ENCODE data around the gene KCNJ4. TPM values are rescaled to one million over a fixed set of nuclear protein-coding genes. Genes with fewer than 3 reads are reported as not detected.
"Not testable (repeated sequence)": the region's sequence is repeated elsewhere in the genome, so short reads cannot be mapped to it uniquely, and the experiment has no call there.

Gene KCNJ4
- polyA plus RNA-seq, 1 donor (not counting 4 experiments of a cell fraction or from before 2014, with no cell fraction given) = not detected

DNA sequence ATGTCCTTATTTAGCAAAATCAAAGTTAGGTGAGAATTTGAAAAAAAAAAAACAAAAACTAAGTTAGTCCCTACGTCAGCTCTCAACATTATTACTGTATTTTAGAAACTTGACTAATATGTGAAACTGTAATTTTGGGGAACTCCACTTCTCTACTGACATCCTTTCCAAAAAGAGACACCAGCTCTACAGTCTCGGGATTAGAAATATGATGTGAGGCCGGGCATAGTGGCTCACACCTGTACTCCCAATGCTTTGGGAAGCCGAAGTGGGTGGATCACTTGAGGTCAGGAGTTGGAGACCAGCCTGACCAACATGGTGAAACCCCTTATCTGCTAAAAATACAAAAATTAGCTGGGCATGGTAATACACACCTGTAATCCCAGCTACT lies 65.6 kb downstream of the KCNJ4 start:
- FAIRE-seq; H3K4me3 ChIP-seq (ENCODE audit: control insufficient read depth in 2 of 3, extremely low read depth in 1 of 3, insufficient read depth in 2 of 3, low read depth in 1 of 3, low read length in 3 of 3); H3K4me2 ChIP-seq (ENCODE audit: control insufficient read depth, extremely low read depth, insufficient read depth, low read depth, low read length); H3K9me3 ChIP-seq (ENCODE audit: control insufficient read depth, low read depth, low read length); H4K20me1 ChIP-seq (ENCODE audit: control insufficient read depth, extremely low read depth, insufficient read depth, low read length); H3K36me3 ChIP-seq (ENCODE audit: control insufficient read depth in 2 of 2, extremely low read depth in 1 of 2, insufficient read depth in 2 of 2, low read length in 2 of 2); H3K27ac ChIP-seq (ENCODE audit: control insufficient read depth, insufficient read depth, low read length); H3K9me1 ChIP-seq (ENCODE audit: control insufficient read depth, extremely low read depth, insufficient read depth, low read length); H3K27me3 ChIP-seq (ENCODE audit: control insufficient read depth, extremely low read depth, insufficient read depth, low read length); DNase-seq (ENCODE audit: low read depth, low spot score); H3K9ac ChIP-seq (ENCODE audit: control insufficient read depth, extremely low read depth, insufficient read depth, low read length); H3K4me1 ChIP-seq (ENCODE audit: control insufficient read depth, extremely low read depth, insufficient read depth, low read length); H2AFZ ChIP-seq (ENCODE audit: control insufficient read depth, low read length); dilution Hi-C loops (cut with MboI; ENCODE audit: extremely low pct_ligation_motif_present, low sequenced_read_pairs): not testable (repeated sequence)
- peaks cover 42% of the 10 kb centered on the region for H3K79me2 ChIP-seq (ENCODE audit: control insufficient read depth, insufficient read depth, low read length)

DNA sequence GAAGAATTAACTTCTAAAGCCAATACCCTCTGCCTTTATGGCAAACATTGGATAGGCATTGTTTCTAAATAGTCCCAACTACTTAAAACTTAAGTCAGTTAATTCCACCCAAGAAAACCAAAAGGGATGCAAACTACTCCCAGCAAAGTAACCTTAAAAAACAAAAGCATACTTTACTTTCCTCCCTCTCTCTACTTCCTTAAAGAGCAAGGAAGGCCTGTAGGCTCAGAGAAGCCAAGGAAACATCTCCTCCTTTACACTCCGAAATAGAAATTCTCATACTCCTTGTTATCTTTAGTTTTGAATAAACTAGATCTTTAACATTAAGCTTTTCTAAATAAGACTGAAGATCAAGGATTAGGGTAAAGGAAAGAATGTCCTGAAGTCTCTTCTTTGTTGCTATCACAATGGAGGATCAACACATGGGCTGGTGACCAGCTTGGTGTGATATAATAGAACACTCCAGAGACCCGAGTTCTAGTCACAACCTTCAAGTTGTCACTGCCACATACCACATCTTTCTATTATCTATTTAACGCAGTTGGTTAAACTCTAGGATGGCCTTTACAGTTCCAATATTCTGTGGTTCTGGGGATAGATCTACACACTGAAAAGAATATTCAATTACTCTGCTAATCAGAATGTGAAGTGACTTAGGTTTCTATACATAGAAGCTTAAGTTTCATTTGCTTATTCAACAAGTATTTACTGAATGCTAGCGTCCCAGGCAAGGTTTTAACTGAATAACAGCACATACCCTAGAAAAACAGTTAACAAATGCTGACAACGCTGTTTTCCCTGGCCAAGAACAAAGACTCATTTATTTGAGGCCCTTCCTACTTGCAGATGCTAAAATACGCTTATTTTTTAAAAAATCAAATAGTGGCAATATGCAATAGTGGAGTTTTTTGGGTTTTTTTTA lies 66.2 kb downstream of the KCNJ4 start:
- FAIRE-seq; H3K27me3 ChIP-seq (ENCODE audit: control insufficient read depth, extremely low read depth, insufficient read depth, low read length); H3K9ac ChIP-seq (ENCODE audit: control insufficient read depth, extremely low read depth, insufficient read depth, low read length); DNase-seq (ENCODE audit: low read depth, low spot score); H3K4me2 ChIP-seq (ENCODE audit: control insufficient read depth, extremely low read depth, insufficient read depth, low read depth, low read length); H3K4me3 ChIP-seq (ENCODE audit: control insufficient read depth in 2 of 3, extremely low read depth in 1 of 3, insufficient read depth in 2 of 3, low read depth in 1 of 3, low read length in 3 of 3); dilution Hi-C loops (cut with MboI; ENCODE audit: extremely low pct_ligation_motif_present, low sequenced_read_pairs); H4K20me1 ChIP-seq (ENCODE audit: control insufficient read depth, extremely low read depth, insufficient read depth, low read length); H3K27ac ChIP-seq (ENCODE audit: control insufficient read depth, insufficient read depth, low read length); H3K9me1 ChIP-seq (ENCODE audit: control insufficient read depth, extremely low read depth, insufficient read depth, low read length); H2AFZ ChIP-seq (ENCODE audit: control insufficient read depth, low read length); H3K9me3 ChIP-seq (ENCODE audit: control insufficient read depth, low read depth, low read length); H3K36me3 ChIP-seq (ENCODE audit: control insufficient read depth in 2 of 2, extremely low read depth in 1 of 2, insufficient read depth in 2 of 2, low read length in 2 of 2); H3K4me1 ChIP-seq (ENCODE audit: control insufficient read depth, extremely low read depth, insufficient read depth, low read length): not testable (repeated sequence)
- H3K79me2 ChIP-seq (ENCODE audit: control insufficient read depth, insufficient read depth, low read length) = peaks cover 36% of the 10 kb centered on the region

DNA sequence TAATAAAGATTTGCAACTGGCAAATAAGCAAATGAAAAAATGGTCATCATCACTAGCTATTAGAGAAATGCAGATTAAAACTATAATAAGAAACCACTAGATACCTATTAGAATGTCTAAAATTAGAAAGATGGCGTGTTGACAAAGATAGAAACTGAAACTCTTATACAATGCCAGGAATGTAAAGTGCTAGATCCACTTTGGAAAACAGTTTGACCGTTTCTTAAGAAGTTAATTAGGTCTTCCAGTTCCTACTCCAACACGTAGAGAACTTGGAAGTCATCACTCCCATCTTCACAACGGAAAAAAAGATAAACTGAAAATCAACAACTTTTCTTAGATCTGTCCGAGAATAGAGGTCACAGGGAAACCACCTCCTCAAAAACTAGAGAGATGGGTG lies 68.1 kb downstream of the KCNJ4 start:
- H3K4me1 ChIP-seq (ENCODE audit: control insufficient read depth, extremely low read depth, insufficient read depth, low read length); FAIRE-seq; dilution Hi-C loops (cut with MboI; ENCODE audit: extremely low pct_ligation_motif_present, low sequenced_read_pairs); H4K20me1 ChIP-seq (ENCODE audit: control insufficient read depth, extremely low read depth, insufficient read depth, low read length); H3K9me3 ChIP-seq (ENCODE audit: control insufficient read depth, low read depth, low read length); H3K27ac ChIP-seq (ENCODE audit: control insufficient read depth, insufficient read depth, low read length); H3K4me3 ChIP-seq (ENCODE audit: control insufficient read depth in 2 of 3, extremely low read depth in 1 of 3, insufficient read depth in 2 of 3, low read depth in 1 of 3, low read length in 3 of 3); H3K9ac ChIP-seq (ENCODE audit: control insufficient read depth, extremely low read depth, insufficient read depth, low read length); DNase-seq (ENCODE audit: low read depth, low spot score); H3K4me2 ChIP-seq (ENCODE audit: control insufficient read depth, extremely low read depth, insufficient read depth, low read depth, low read length); H3K27me3 ChIP-seq (ENCODE audit: control insufficient read depth, extremely low read depth, insufficient read depth, low read length); H2AFZ ChIP-seq (ENCODE audit: control insufficient read depth, low read length); H3K9me1 ChIP-seq (ENCODE audit: control insufficient read depth, extremely low read depth, insufficient read depth, low read length); H3K36me3 ChIP-seq (ENCODE audit: control insufficient read depth in 2 of 2, extremely low read depth in 1 of 2, insufficient read depth in 2 of 2, low read length in 2 of 2): not testable (repeated sequence)
- H3K79me2 ChIP-seq (ENCODE audit: control insufficient read depth, insufficient read depth, low read length) = peaks cover 40% of the 10 kb centered on the region
